ENCODE data around the gene SFTPB.

DNA sequence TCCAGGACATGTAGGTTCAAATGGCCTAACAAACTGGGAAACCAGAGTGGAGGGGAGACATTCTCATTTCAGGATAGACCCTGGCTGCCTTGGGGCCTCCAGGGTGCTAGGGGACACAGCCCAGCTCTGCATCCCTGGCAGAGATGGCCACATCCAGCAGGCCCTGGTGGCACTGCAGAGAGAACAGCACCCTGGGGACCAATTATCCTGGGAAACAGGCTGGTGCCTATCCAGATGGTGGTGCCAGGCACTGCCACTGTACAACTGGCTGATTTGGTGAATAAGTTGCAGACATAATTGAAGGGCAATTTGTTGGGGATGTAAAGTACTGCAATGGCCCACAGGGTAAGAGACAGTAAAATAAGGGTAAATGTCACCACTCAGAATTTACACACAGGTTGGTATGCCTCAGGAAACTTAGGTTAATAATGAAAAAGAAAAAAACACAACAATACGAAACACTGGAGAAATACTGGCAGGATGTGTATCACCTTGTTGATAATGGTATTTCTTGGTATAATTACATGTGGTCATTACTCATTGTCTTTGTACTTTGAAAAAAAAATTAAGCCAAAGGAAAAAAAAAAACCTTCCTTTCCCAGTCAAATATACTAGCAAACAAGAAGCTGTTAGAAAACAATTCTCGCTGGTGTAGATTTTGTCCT, 12.8 kb upstream of the SFTPB start:
- TF ChIP-seq, protein P1, sequence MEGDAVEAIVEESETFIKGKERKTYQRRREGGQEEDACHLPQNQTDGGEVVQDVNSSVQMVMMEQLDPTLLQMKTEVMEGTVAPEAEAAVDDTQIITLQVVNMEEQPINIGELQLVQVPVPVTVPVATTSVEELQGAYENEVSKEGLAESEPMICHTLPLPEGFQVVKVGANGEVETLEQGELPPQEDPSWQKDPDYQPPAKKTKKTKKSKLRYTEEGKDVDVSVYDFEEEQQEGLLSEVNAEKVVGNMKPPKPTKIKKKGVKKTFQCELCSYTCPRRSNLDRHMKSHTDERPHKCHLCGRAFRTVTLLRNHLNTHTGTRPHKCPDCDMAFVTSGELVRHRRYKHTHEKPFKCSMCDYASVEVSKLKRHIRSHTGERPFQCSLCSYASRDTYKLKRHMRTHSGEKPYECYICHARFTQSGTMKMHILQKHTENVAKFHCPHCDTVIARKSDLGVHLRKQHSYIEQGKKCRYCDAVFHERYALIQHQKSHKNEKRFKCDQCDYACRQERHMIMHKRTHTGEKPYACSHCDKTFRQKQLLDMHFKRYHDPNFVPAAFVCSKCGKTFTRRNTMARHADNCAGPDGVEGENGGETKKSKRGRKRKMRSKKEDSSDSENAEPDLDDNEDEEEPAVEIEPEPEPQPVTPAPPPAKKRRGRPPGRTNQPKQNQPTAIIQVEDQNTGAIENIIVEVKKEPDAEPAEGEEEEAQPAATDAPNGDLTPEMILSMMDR (IDR thresholded peaks at IDR 0.05 in 4 of 5, conservative IDR thresholded peaks at IDR 0.05 in 1 of 5), result no peak
- TF ChIP-seq POLR2A (IDR thresholded peaks at IDR 0.05), result no peak
